Measurements from ENCODE around the gene CNTNAP2. TPM values are rescaled to one million over a fixed set of nuclear protein-coding genes. Genes with fewer than 3 reads are reported as not detected.

The CNTNAP2 gene
- total RNA-seq, 1 experiment from 2014 or later: 64.5 TPM

DNA sequence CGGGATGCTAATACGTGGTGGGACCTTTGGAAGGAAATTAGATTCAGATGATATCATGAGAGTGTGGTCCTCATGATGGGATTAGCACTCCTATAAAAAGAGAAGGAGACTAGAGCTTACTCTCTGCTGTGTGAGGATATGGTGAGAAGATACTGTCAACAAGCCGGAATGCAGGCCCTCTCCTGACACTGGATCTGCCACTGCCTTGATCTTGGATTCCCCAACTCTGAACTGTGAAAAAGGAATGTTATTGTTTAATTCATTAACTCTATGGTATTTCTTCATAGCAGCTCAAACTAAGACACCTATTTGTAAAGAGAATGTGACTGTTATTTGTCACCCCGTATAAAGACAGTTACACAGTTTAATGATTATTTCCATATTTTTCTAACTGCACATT lies 1246.5 kb downstream of the CNTNAP2 start:
- no peak for DNase-seq
- TF ChIP-seq, protein P1, sequence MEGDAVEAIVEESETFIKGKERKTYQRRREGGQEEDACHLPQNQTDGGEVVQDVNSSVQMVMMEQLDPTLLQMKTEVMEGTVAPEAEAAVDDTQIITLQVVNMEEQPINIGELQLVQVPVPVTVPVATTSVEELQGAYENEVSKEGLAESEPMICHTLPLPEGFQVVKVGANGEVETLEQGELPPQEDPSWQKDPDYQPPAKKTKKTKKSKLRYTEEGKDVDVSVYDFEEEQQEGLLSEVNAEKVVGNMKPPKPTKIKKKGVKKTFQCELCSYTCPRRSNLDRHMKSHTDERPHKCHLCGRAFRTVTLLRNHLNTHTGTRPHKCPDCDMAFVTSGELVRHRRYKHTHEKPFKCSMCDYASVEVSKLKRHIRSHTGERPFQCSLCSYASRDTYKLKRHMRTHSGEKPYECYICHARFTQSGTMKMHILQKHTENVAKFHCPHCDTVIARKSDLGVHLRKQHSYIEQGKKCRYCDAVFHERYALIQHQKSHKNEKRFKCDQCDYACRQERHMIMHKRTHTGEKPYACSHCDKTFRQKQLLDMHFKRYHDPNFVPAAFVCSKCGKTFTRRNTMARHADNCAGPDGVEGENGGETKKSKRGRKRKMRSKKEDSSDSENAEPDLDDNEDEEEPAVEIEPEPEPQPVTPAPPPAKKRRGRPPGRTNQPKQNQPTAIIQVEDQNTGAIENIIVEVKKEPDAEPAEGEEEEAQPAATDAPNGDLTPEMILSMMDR (conservative IDR thresholded peaks at IDR 0.05): no peak
- no peak overlapping the region for H4K8ac ChIP-seq (replicated peaks; ENCODE audit: insufficient read length, low read depth, low read length)
- peaks cover 1 to 2% of the 10 kb centered on the region in 2 experiments; a peak in 2 of 4 replicates for H3K4me1 Mint-ChIP-seq
- no peak overlapping the region for H2AFZ ChIP-seq (ENCODE audit: low read length)
- no peaks in the 10 kb centered on the region for H4K20me1 ChIP-seq (ENCODE audit: control insufficient read depth, insufficient read depth, insufficient read length)
- H2BK15ac ChIP-seq (ENCODE audit: low read depth, low read length): no peak overlapping the region
- no peak overlapping the region for H3K14ac ChIP-seq (ENCODE audit: insufficient read depth, low read length)
- H3K27me3 ChIP-seq (ENCODE audit: insufficient read depth, low read length): no peaks in the 10 kb centered on the region
- H3K4me2 ChIP-seq (ENCODE audit: insufficient read depth, insufficient read length, low read length): no peak overlapping the region
- no peak overlapping the region for H3K27ac Mint-ChIP-seq
- H3K56ac ChIP-seq (ENCODE audit: insufficient read length, low read depth, low read length): no peak overlapping the region
- no peak overlapping the region for H4K5ac ChIP-seq (ENCODE audit: insufficient read length, low read depth, low read length)
- no peak overlapping the region for H3K18ac ChIP-seq (ENCODE audit: insufficient read length, low read depth, low read length)
- no peak overlapping the region for H3K27ac ChIP-seq (ENCODE audit: insufficient read length, low read depth, low read length)
- H3K9ac ChIP-seq (ENCODE audit: extremely low read depth, insufficient read length, low read length): no peak overlapping the region
- no peaks in the 10 kb centered on the region; the same call in 1 of the 2 replicates for H3K4me1 ChIP-seq (ENCODE audit: insufficient read depth, low read length)
- H3K36me3 Mint-ChIP-seq (ENCODE audit: insufficient read depth in 1 of 3, low read depth in 3 of 3): no peaks in the 10 kb centered on the region
- H2BK20ac ChIP-seq (ENCODE audit: low read depth, low read length, poor library complexity, severe bottlenecking): no peak overlapping the region
- no peak overlapping the region for H3K23ac ChIP-seq (ENCODE audit: insufficient read length, low read depth, low read length)
- no peak overlapping the region for H3K4ac ChIP-seq (ENCODE audit: low read depth, low read length)
- no peak overlapping the region for H2BK120ac ChIP-seq (ENCODE audit: low read depth, low read length, poor library complexity, severe bottlenecking)
- H2BK12ac ChIP-seq (ENCODE audit: insufficient read length, low read depth, low read length): no peak overlapping the region
- H3K4me3 Mint-ChIP-seq: no peak overlapping the region
- H3K27me3 Mint-ChIP-seq (ENCODE audit: low read depth): no peaks in the 10 kb centered on the region
- no peaks in the 10 kb centered on the region for H3K79me2 ChIP-seq (ENCODE audit: insufficient read depth, low read length)
- no peaks in the 10 kb centered on the region for H3K9me3 ChIP-seq (ENCODE audit: control insufficient read depth, low read depth, low read length)
- no peaks in the 10 kb centered on the region for H3K79me1 ChIP-seq (ENCODE audit: insufficient read depth, low read depth, low read length, poor library complexity, severe bottlenecking)
- no peak overlapping the region for H2BK5ac ChIP-seq (ENCODE audit: insufficient read length, low read length)
- H2AK5ac ChIP-seq (ENCODE audit: insufficient read length, low read length): no peak overlapping the region
- no peaks in the 10 kb centered on the region; a peak in 1 of 5 replicates for H3K9me3 Mint-ChIP-seq
- no CpG with 5 or more reads among the region's 4 CpGs for WGBS (ENCODE audit: extremely low coverage, insufficient read length, low lambda C conversion rate)
- H3T11ph ChIP-seq (ENCODE audit: low read length): no peak overlapping the region
- no peaks in the 10 kb centered on the region for H3K23me2 ChIP-seq (ENCODE audit: insufficient read length, low read depth, low read length, poor library complexity, severe bottlenecking)
- no peak overlapping the region for H4K91ac ChIP-seq (ENCODE audit: insufficient read length, low read depth, low read length)
